A549 (cell line): ENCODE measurements around the gene AFF3. TPM values are rescaled to one million over a fixed set of nuclear protein-coding genes. Genes with fewer than 3 reads are reported as not detected.

Experiments
- ATAC-seq, 2 experiments: fragments of 200-7000 bp in 1 of 2; fragments of >200 bp in 1 of 2; cut with Nextera tagmentation in 1 of 2; cut with Tn5 transposase in 1 of 2; 3 replicates each; pipeline versions ENCODE4 v1.8.0 to v1.9.1; 2018 to 2020; ENCODE audit warnings: mild to moderate bottlenecking in 1 of 2, moderate library complexity in 1 of 2
- CTCF ChIA-PET: fragments of 300-600 bp; sonication (Branson Sonifier 250); formaldehyde crosslinking; extraction: SDS; loops from one replicate; lab custom pipeline; 2021; ENCODE audit warnings: antibody characterized with exemption, inconsistent platforms; lab: Yijun Ruan, JAX
- POLR2A ChIA-PET: fragments of 350-600 bp; formaldehyde crosslinking; extraction: SDS; loops from one replicate; lab custom pipeline; 2021; ENCODE audit warnings: antibody characterized with exemption, inconsistent platforms; lab: Yijun Ruan, JAX
- DNase-seq, 2 experiments: peaks; one replicate each; pipeline versions ENCODE4 v3.0.0 to v3.0.0-alpha.2; 2011 to 2016; ENCODE audit warnings: low read depth in 1 of 2, low spot score in 1 of 2
- FAIRE-seq: peaks from 2 replicates; lab custom pipeline; 2011; peaks lifted over from hg19 to GRCh38; lab: Jason Lieb, UNC
- H3K27ac ChIP-seq, 2 experiments: fragments of >200 bp; sonication (Bioruptor Twin); formaldehyde crosslinking; 3 replicates each; pipeline ENCODE4 v1.5.1; 2016 to 2017
- H3K4me1 ChIP-seq: fragments of >200 bp; sonication (Bioruptor Twin); formaldehyde crosslinking; 3 replicates; pipeline ENCODE4 v1.6.1; 2016
- H3K4me2 ChIP-seq: fragments of >200 bp; sonication (Bioruptor Twin); formaldehyde crosslinking; 3 replicates; pipeline ENCODE4 v1.6.1; 2016
- H3K4me3 ChIP-seq: fragments of >200 bp; sonication (Bioruptor Twin); formaldehyde crosslinking; 3 replicates; pipeline ENCODE4 v1.5.1; 2016
- H3K9me3 ChIP-seq: fragments of >200 bp; sonication (Bioruptor Twin); formaldehyde crosslinking; 3 replicates; pipeline ENCODE4 v1.6.1; 2016
- CBX2 ChIP-seq: fragments of 200-600 bp; sonication (generic); IDR thresholded peaks from 2 replicates; pipeline ENCODE4 v1.6.1; 2016; ENCODE audit warnings: low read depth, mild to moderate bottlenecking, borderline replicate concordance
- CEBPB ChIP-seq, 2 experiments: fragments of >200 bp in 1 of 2; sonication (Bioruptor Twin) in 1 of 2; formaldehyde crosslinking in 1 of 2; IDR thresholded peaks; 2 replicates each; pipeline ENCODE4 v1.6.1; 2012 to 2016
- CHD4 ChIP-seq: fragments of 200-600 bp; sonication (generic); IDR thresholded peaks from 2 replicates; pipeline ENCODE4 v1.6.1; 2016; ENCODE audit warnings: antibody characterized with exemption, mild to moderate bottlenecking, borderline replicate concordance
- CTCF ChIP-seq: fragments of >200 bp; sonication (Bioruptor Twin); formaldehyde crosslinking; IDR thresholded peaks from 3 replicates; pipeline ENCODE4 v1.5.1; 2016
- EHF ChIP-seq: fragments of 250-450 bp; sonication (Bioruptor Pico); IDR thresholded peaks from 2 replicates; pipeline ENCODE4 v1.5.0; 2020; ENCODE audit warnings: mild to moderate bottlenecking
- EHMT2 ChIP-seq: fragments of 200-600 bp; sonication (generic); IDR thresholded peaks from 2 replicates; pipeline ENCODE4 v1.6.1; 2016; ENCODE audit warnings: antibody characterized with exemption, low read depth, mild to moderate bottlenecking, moderate library complexity
- FOSL2 ChIP-seq, 2 experiments: fragments of 450-650 bp in 1 of 2; fragments of >200 bp in 1 of 2; sonication (Bioruptor Twin) in 1 of 2; formaldehyde crosslinking; IDR thresholded peaks; 2 replicates each; pipeline versions ENCODE4 v1.5.0 to v1.6.1; 2016 to 2020; ENCODE audit warnings: mild to moderate bottlenecking in 1 of 2, moderate library complexity in 1 of 2
- FOXS1 ChIP-seq: fragments of 250-450 bp; sonication (Bioruptor Pico); IDR thresholded peaks from 2 replicates; pipeline ENCODE4 v1.5.0; 2020; ENCODE audit warnings: mild to moderate bottlenecking, moderate library complexity
- HES2 ChIP-seq: fragments of >200 bp; sonication (Bioruptor Twin); formaldehyde crosslinking; IDR thresholded peaks from 2 replicates; pipeline ENCODE4 v1.6.1; 2016
- HEYL ChIP-seq: fragments of 250-450 bp; sonication (Bioruptor Pico); IDR thresholded peaks from 2 replicates; pipeline ENCODE4 v1.8.0; 2021; ENCODE audit warnings: mild to moderate bottlenecking, moderate library complexity
- HOXB5 ChIP-seq: fragments of 250-450 bp; sonication (Bioruptor Pico); IDR thresholded peaks from 2 replicates; pipeline ENCODE4 v1.5.0; 2020; ENCODE audit warnings: mild to moderate bottlenecking, moderate library complexity
- MAFK ChIP-seq: fragments of 450-650 bp; IDR thresholded peaks from 2 replicates; pipeline ENCODE4 v1.6.1; 2014; ENCODE audit not compliant: partially characterized antibody
- NPAS2 ChIP-seq: fragments of 250-450 bp; sonication (Bioruptor Pico); IDR thresholded peaks from 2 replicates; pipeline ENCODE4 v1.8.0; 2022; ENCODE audit warnings: mild to moderate bottlenecking, moderate library complexity, borderline replicate concordance
- PHF8 ChIP-seq: fragments of 200-600 bp; sonication (generic); IDR thresholded peaks from 2 replicates; pipeline ENCODE4 v1.6.1; 2016; ENCODE audit warnings: low read depth, mild to moderate bottlenecking, antibody characterized with exemption, moderate library complexity, borderline replicate concordance
- POLR2AphosphoS2 ChIP-seq: conservative IDR thresholded peaks from 2 replicates; pipeline ENCODE4 v1.6.1; 2012; ENCODE audit warnings: low read length, improper control_type of control experiment, inconsistent platforms
- RAD21 ChIP-seq, 2 experiments: fragments of >200 bp in 1 of 2; sonication (Bioruptor Twin) in 1 of 2; formaldehyde crosslinking in 1 of 2; IDR thresholded peaks in 1 of 2; conservative IDR thresholded peaks in 1 of 2; 2 replicates in 1 of 2; 3 replicates in 1 of 2; pipeline ENCODE4 v1.6.1; 2012 to 2018; ENCODE audit warnings: inconsistent platforms in 1 of 2
- RARB ChIP-seq: fragments of 250-450 bp; sonication (Bioruptor Pico); IDR thresholded peaks from 2 replicates; pipeline ENCODE4 v1.8.0; 2021; ENCODE audit warnings: mild to moderate bottlenecking, moderate library complexity
- RFX5 ChIP-seq: fragments of 450-650 bp; IDR thresholded peaks from 2 replicates; pipeline ENCODE4 v1.7.1; 2014; ENCODE audit warnings: antibody characterized with exemption, mild to moderate bottlenecking, moderate library complexity
- SMC3 ChIP-seq: fragments of >200 bp; sonication (Bioruptor Twin); formaldehyde crosslinking; IDR thresholded peaks from 3 replicates; pipeline ENCODE4 v1.6.1; 2018; ENCODE audit warnings: inconsistent platforms
- SREBF2 ChIP-seq: fragments of 450-650 bp; IDR thresholded peaks from 2 replicates; pipeline ENCODE4 v1.6.1; 2014; ENCODE audit warnings: mild to moderate bottlenecking, moderate library complexity
- TFCP2L1 ChIP-seq: fragments of 250-450 bp; sonication (Bioruptor Pico); IDR thresholded peaks from 2 replicates; pipeline ENCODE4 v1.5.0; 2021; ENCODE audit warnings: mild to moderate bottlenecking
- ZC3H11A ChIP-seq: fragments of 450-650 bp; IDR thresholded peaks from 2 replicates; pipeline ENCODE4 v1.6.1; 2014; ENCODE audit warnings: antibody characterized with exemption, mild to moderate bottlenecking
- WGBS: methylation state at CpG from one replicate; pipeline ENCODE4 v1.1.6; 2017; ENCODE audit errors: missing lambda C conversion rate; 5-methylcytosine and 5-hydroxymethylcytosine counted together
- polyA plus RNA-seq, 4 experiments: library from polyadenylated mRNA; depleted of rRNA in 3 of 4; stranded (reverse); fragments of >200 nt; fragmentation: RNase III in 1 of 4; extraction: RNeasy Plus Mini Kit Qiagen cat#74134 plus additional on column Dnase treatment in 1 of 4; gene quantifications; 2 replicates in 3 of 4; 3 replicates in 1 of 4; pipeline ENCODE4 v1.2.3, GENCODE V29; 2011 to 2017
- TF ChIP-seq, protein P1 (sequence below): fragments of >200 bp; sonication (Bioruptor Twin); formaldehyde crosslinking; IDR thresholded peaks from 3 replicates; pipeline ENCODE4 v1.6.1; 2016

AFF3 gene
- polyA plus RNA-seq, 2 of the 4 experiments (the other 2 are of a cell fraction), result not detected

GRCh38 chr2:99726691-99727090 lies 415.7 kb downstream of the AFF3 start:
- TF ChIP-seq SMC3 (no peak), EHF (CRISPR knock-in tag) (no peak), SREBF2 (no peak), MAFK (no peak)
- DNase-seq (no peak), FAIRE-seq (no peak), ATAC-seq (no peak)
- Histone ChIP-seq H3K27ac (no peak overlapping the region), H3K4me1 (no peaks in the 10 kb centered on the region), H3K9me3 (no peaks in the 10 kb centered on the region), H3K4me3 (no peak overlapping the region), H3K4me2 (no peak overlapping the region)
- WGBS, result 84% methylated on average over 2 of the region's 2 CpGs
- ChIA-PET POLR2A (no interaction called here), CTCF (interaction anchor here (1.5 kb wide), 1 partner anchor 534 kb away, joined by 4 read pairs; no protein-coding TSS in a partner anchor)

DNA sequence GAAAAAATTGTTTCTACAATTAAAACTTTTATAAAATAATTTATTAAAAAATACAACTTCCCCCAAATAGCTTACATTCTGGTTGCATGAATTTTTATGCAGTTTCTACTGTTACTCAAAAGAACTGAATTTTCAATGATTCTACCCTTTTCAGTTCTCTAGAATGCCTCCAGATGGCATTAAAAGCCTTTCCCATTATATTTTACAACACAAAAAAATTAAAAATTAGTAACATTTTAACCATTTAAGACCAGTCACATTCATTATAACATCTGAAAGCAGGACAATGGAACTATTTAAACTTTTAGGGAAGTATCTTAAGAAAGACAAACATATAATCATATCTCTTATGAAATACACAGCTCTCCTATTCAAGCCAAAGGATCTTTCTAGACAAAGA lies 416.6 kb downstream of the AFF3 start:
- Histone ChIP-seq H3K4me1 (no peaks in the 10 kb centered on the region), H3K4me2 (no peak overlapping the region), H3K27ac (no peak overlapping the region), H3K9me3 (peaks cover 3% of the 10 kb centered on the region; the same call in 1 of the 3 replicates), H3K4me3 (no peak overlapping the region)
- DNase-seq (no peak), FAIRE-seq (no peak), ATAC-seq (no peak)
- CTCF ChIA-PET, result interaction anchor here (1.0 to 1.8 kb wide), 3 partner anchors 9 to 535 kb away, joined by 3 to 4 read pairs (median 4); no protein-coding TSS in a partner anchor
- POLR2A ChIA-PET, result no interaction called here
- TF ChIP-seq RAD21 (conservative IDR thresholded peaks at IDR 0.05 in 1 of 2, IDR thresholded peaks at IDR 0.05 in 1 of 2) (peak in 1 of 2 experiments; percentile 27; a peak in 1 of 5 replicates), HEYL (CRISPR knock-in tag) (no peak), HOXB5 (no peak), SMC3 (peak; percentile 24; the same call in 2 of the 3 replicates), CTCF (peak; percentile 16; the same call in 1 of the 3 replicates)

- ChIA-PET POLR2A (no interaction called here), CTCF (no interaction called here)
- TF ChIP-seq SMC3, result no peak
- TF ChIP-seq, protein P1, sequence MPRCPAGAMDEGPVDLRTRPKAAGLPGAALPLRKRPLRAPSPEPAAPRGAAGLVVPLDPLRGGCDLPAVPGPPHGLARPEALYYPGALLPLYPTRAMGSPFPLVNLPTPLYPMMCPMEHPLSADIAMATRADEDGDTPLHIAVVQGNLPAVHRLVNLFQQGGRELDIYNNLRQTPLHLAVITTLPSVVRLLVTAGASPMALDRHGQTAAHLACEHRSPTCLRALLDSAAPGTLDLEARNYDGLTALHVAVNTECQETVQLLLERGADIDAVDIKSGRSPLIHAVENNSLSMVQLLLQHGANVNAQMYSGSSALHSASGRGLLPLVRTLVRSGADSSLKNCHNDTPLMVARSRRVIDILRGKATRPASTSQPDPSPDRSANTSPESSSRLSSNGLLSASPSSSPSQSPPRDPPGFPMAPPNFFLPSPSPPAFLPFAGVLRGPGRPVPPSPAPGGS, result no peak
- no peak for TF ChIP-seq NPAS2
- no peak for TF ChIP-seq RARB (CRISPR knock-in tag)
- no peak for TF ChIP-seq POLR2AphosphoS2
- TF ChIP-seq CHD4, result no peak
- TF ChIP-seq FOXS1 (CRISPR knock-in tag), result no peak
- no peak for TF ChIP-seq TFCP2L1 (CRISPR knock-in tag)
- no peak for TF ChIP-seq EHMT2
- TF ChIP-seq ZC3H11A, result no peak
- TF ChIP-seq PHF8, result no peak
- no peak for TF ChIP-seq HES2
- TF ChIP-seq CBX2, result no peak
- TF ChIP-seq CEBPB (IDR thresholded peaks at IDR 0.05), result no peak
- no peak for TF ChIP-seq RFX5
- no peak for TF ChIP-seq FOSL2 (IDR thresholded peaks at IDR 0.05)
- TF ChIP-seq FOSL2 (CRISPR knock-in tag; IDR thresholded peaks at IDR 0.05), result no peak
- no peaks in the 10 kb centered on the region for H3K4me1 ChIP-seq
- no peak overlapping the region for H3K4me2 ChIP-seq
- 79% methylated on average over 2 of the region's 2 CpGs for WGBS
- H3K4me3 ChIP-seq, result no peak overlapping the region
- FAIRE-seq, result no peak
- H3K9me3 ChIP-seq, result peaks cover 3% of the 10 kb centered on the region; the same call in 1 of the 3 replicates
- no peak overlapping the region for H3K27ac ChIP-seq
- no peak for ATAC-seq
- no peak for DNase-seq
Measured at GRCh38 chr2:99722476-99722875, 419.9 kb downstream of the AFF3 start.
